ACC112 (cell line): Measurements from ENCODE around the gene PROM2.

ENCODE experiments used
- H2AFZ ChIP-seq: fragments of 200-600 bp; sonication (generic); one replicate; pipeline ENCODE4 v1.6.0; 2017; ENCODE audit warnings: antibody characterized with exemption, low read length; ENCODE audit not compliant: unreplicated experiment
- H3K27ac ChIP-seq: fragments of 200-600 bp; sonication (generic); 2 replicates; pipeline ENCODE4 v1.5.1; 2014; ENCODE audit warnings: low read depth, mild to moderate bottlenecking, antibody characterized with exemption, low read length, moderate library complexity
- H3K27me3 ChIP-seq: fragments of 200-600 bp; sonication (generic); 2 replicates; pipeline ENCODE4 v1.6.1; 2014; ENCODE audit warnings: mild to moderate bottlenecking, antibody characterized with exemption, low read length, moderate library complexity, mixed read lengths; ENCODE audit not compliant: insufficient read depth
- H3K36me3 ChIP-seq: fragments of 200-600 bp; sonication (generic); 2 replicates; pipeline ENCODE4 v1.6.1; 2016; ENCODE audit warnings: mild to moderate bottlenecking, antibody characterized with exemption, low read length, moderate library complexity, mixed read lengths; ENCODE audit not compliant: insufficient read depth
- H3K4me1 ChIP-seq: fragments of 200-600 bp; sonication (generic); one replicate; pipeline ENCODE4 v1.6.1; 2016; ENCODE audit warnings: low read length, mixed read lengths; ENCODE audit not compliant: insufficient read depth, unreplicated experiment, control insufficient read depth
- H3K4me3 ChIP-seq: fragments of 200-600 bp; sonication (generic); 2 replicates; pipeline ENCODE4 v1.5.1; 2014; ENCODE audit warnings: mild to moderate bottlenecking, low read depth, low read length
- H3K79me2 ChIP-seq: fragments of 200-600 bp; sonication (generic); one replicate; pipeline ENCODE4 v1.6.0; 2016; ENCODE audit warnings: low read length; ENCODE audit not compliant: control insufficient read depth, unreplicated experiment, insufficient read depth

PROM2 gene

GRCh38 chr2:95333056-95333455 lies 58.8 kb downstream of the PROM2 start:
- no peaks in the 10 kb centered on the region for H3K79me2 ChIP-seq
- H3K27me3 ChIP-seq = no peaks in the 10 kb centered on the region
- no peak overlapping the region for H2AFZ ChIP-seq
- H3K36me3 ChIP-seq = no peaks in the 10 kb centered on the region
- no peak overlapping the region for H3K4me3 ChIP-seq
- peaks cover 29% of the 10 kb centered on the region for H3K4me1 ChIP-seq
- H3K27ac ChIP-seq = peak overlapping the region; percentile 77; the same call in 1 of the 2 replicates

GRCh38 chr2:95333888-95334338 lies 59.7 kb downstream of the PROM2 start:
- no peak overlapping the region for H2AFZ ChIP-seq
- H3K4me3 ChIP-seq = no peak overlapping the region
- H3K79me2 ChIP-seq = no peaks in the 10 kb centered on the region
- H3K27ac ChIP-seq = peak overlapping the region; percentile 77
- no peaks in the 10 kb centered on the region for H3K27me3 ChIP-seq
- peaks cover 29% of the 10 kb centered on the region for H3K4me1 ChIP-seq
- no peaks in the 10 kb centered on the region for H3K36me3 ChIP-seq

GRCh38 chr2:95334916-95335641 lies 60.8 kb downstream of the PROM2 start:
- no peak overlapping the region for H2AFZ ChIP-seq
- no peaks in the 10 kb centered on the region for H3K27me3 ChIP-seq
- H3K79me2 ChIP-seq = no peaks in the 10 kb centered on the region
- H3K36me3 ChIP-seq = no peaks in the 10 kb centered on the region
- H3K4me3 ChIP-seq = no peak overlapping the region
- peak overlapping the region; percentile 68 for H3K27ac ChIP-seq
- H3K4me1 ChIP-seq = peaks cover 29% of the 10 kb centered on the region

GRCh38 chr2:95336406-95336805 lies 62.2 kb downstream of the PROM2 start:
- Histone ChIP-seq H3K4me1 (peaks cover 29% of the 10 kb centered on the region), H3K36me3 (no peaks in the 10 kb centered on the region), H3K79me2 (no peaks in the 10 kb centered on the region), H3K27ac (peak overlapping the region; percentile 68; the same call in 1 of the 2 replicates), H2AFZ (no peak overlapping the region), H3K27me3 (peaks cover 6% of the 10 kb centered on the region; the same call in 1 of the 2 replicates), H3K4me3 (no peak overlapping the region)

GRCh38 chr2:95337829-95338228 lies 63.6 kb downstream of the PROM2 start:
- no peak overlapping the region for H3K27ac ChIP-seq

More at GRCh38 chr2:95337829-95338228, 63.6 kb downstream of the PROM2 start:
- H2AFZ ChIP-seq = no peak overlapping the region
- H3K4me3 ChIP-seq = no peak overlapping the region
- peaks cover 6% of the 10 kb centered on the region; the same call in 1 of the 2 replicates for H3K27me3 ChIP-seq
- H3K79me2 ChIP-seq = no peaks in the 10 kb centered on the region
- H3K36me3 ChIP-seq = no peaks in the 10 kb centered on the region
- peaks cover 29% of the 10 kb centered on the region for H3K4me1 ChIP-seq
